Measurements from ENCODE around the gene KIAA0319L. TPM values are rescaled to one million over a fixed set of nuclear protein-coding genes. Genes with fewer than 3 reads are reported as not detected.

Gene KIAA0319L
- total RNA-seq, 1 experiment from 2014 or later: 46.4 TPM

DNA sequence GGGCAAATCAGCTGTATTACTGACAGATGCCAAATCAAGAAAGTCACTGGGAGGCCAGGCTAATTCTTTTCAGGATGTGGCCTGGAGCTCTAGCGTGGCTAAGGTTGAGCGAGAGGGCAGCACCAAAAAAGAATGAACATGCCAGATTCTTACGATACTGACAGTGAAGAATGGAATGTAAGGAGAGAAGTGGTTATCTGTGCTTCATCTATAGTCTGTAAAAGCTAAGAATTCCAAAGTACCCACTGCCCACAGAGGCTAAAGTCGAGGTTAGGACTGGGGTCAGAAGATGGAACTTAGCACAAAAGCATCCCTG lies 48.6 kb upstream of the KIAA0319L start:
- Mint-ChIP-seq H3K9me3 (no peaks in the 10 kb centered on the region), H3K27ac (peak overlapping the region in 1 of 3 experiments; percentile 56; a peak in 1 of 7 replicates), H3K4me1 (peaks cover 0 to 10% of the 10 kb centered on the region in 2 experiments; a peak in 2 of 4 replicates), H3K27me3 (ENCODE audit: low read depth) (no peaks in the 10 kb centered on the region), H3K4me3 (no peak overlapping the region), H3K36me3 (ENCODE audit: insufficient read depth in 1 of 3, low read depth in 3 of 3) (peaks cover 31 to 72% (median 61%) of the 10 kb centered on the region in 3 experiments)
- no peak overlapping the region for H2BK5ac ChIP-seq (ENCODE audit: insufficient read length, low read length)
- no peak overlapping the region for H3T11ph ChIP-seq (ENCODE audit: low read length)
- no peaks in the 10 kb centered on the region for H3K27me3 ChIP-seq (ENCODE audit: insufficient read depth, low read length)
- WGBS (ENCODE audit: extremely low coverage, insufficient read length, low lambda C conversion rate): no CpG with 5 or more reads among the region's 4 CpGs
- H3K18ac ChIP-seq (ENCODE audit: insufficient read length, low read depth, low read length): no peak overlapping the region
- H3K14ac ChIP-seq (ENCODE audit: insufficient read depth, low read length): no peak overlapping the region
- H3K23ac ChIP-seq (ENCODE audit: insufficient read length, low read depth, low read length): no peak overlapping the region
- H4K91ac ChIP-seq (ENCODE audit: insufficient read length, low read depth, low read length): no peak overlapping the region
- H3K23me2 ChIP-seq (ENCODE audit: insufficient read length, low read depth, low read length, poor library complexity, severe bottlenecking): no peaks in the 10 kb centered on the region
- no peak for TF ChIP-seq CTCF (conservative IDR thresholded peaks at IDR 0.05)
- H4K8ac ChIP-seq (replicated peaks; ENCODE audit: insufficient read length, low read depth, low read length): no peak overlapping the region
- no peak overlapping the region for H4K5ac ChIP-seq (ENCODE audit: insufficient read length, low read depth, low read length)
- no peaks in the 10 kb centered on the region for H4K20me1 ChIP-seq (ENCODE audit: control insufficient read depth, insufficient read depth, insufficient read length)
- no peak overlapping the region for H3K4ac ChIP-seq (ENCODE audit: low read depth, low read length)
- H2AFZ ChIP-seq (ENCODE audit: low read length): no peak overlapping the region
- H3K4me1 ChIP-seq (ENCODE audit: insufficient read depth, low read length): no peaks in the 10 kb centered on the region
- H3K9me3 ChIP-seq (ENCODE audit: control insufficient read depth, low read depth, low read length): no peaks in the 10 kb centered on the region
- H2AK5ac ChIP-seq (ENCODE audit: insufficient read length, low read length): no peak overlapping the region
- no peak overlapping the region for H3K27ac ChIP-seq (ENCODE audit: insufficient read length, low read depth, low read length)
- no peak overlapping the region for H3K9ac ChIP-seq (ENCODE audit: extremely low read depth, insufficient read length, low read length)
- no peaks in the 10 kb centered on the region for H3K79me2 ChIP-seq (ENCODE audit: insufficient read depth, low read length)
- H2BK15ac ChIP-seq (ENCODE audit: low read depth, low read length): no peak overlapping the region
- no peak overlapping the region for H2BK12ac ChIP-seq (ENCODE audit: insufficient read length, low read depth, low read length)
- no peak overlapping the region for H2BK120ac ChIP-seq (ENCODE audit: low read depth, low read length, poor library complexity, severe bottlenecking)
- no peak for DNase-seq
- H2BK20ac ChIP-seq (ENCODE audit: low read depth, low read length, poor library complexity, severe bottlenecking): no peak overlapping the region
- no peaks in the 10 kb centered on the region for H3K79me1 ChIP-seq (ENCODE audit: insufficient read depth, low read depth, low read length, poor library complexity, severe bottlenecking)
- H3K4me2 ChIP-seq (ENCODE audit: insufficient read depth, insufficient read length, low read length): no peak overlapping the region
- H3K56ac ChIP-seq (ENCODE audit: insufficient read length, low read depth, low read length): no peak overlapping the region

All from H9 (cell line).